Erythroblast (primary cell): ENCODE results near the gene IL18.
"Not testable (repeated sequence)": the region's sequence is repeated elsewhere in the genome, so short reads cannot be mapped to it uniquely, and the experiment has no call there.

Source experiments
- DNase-seq, 2 experiments: peaks; one replicate each; lab custom pipeline; 2025; lab: John Stamatoyannopoulos, UW
- GATA1 ChIP-seq: IDR thresholded peaks from 2 replicates; pipeline ENCODE4 v1.6.1; 2011; ENCODE audit warnings: low read depth, mild to moderate bottlenecking, control low read depth, low read length, moderate library complexity
- POLR2A ChIP-seq: IDR thresholded peaks from 2 replicates; pipeline ENCODE4 v1.6.1; 2011; ENCODE audit warnings: mild to moderate bottlenecking, low read length

IL18 gene

DNA sequence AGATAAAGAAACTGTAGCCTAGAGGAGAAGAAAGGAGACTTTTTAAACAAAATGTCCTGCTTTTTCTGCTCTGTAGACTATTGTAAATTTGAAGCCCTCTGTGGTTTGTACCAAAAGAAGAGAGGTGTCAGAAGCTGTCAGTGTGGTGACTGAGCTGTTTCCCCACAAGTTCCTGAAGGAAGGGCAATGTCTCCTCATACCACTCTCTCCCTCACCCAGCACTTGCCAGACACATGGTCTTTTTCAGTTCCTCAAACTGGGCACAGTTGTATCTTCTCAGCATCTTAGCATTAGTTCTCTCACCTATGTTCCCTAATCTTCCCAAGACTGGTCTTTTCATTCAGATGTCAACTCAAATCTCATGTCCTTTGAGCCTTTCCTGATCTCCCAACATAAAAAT lies 15.7 kb upstream of the IL18 start:
- DNase-seq, result no peak
- TF ChIP-seq POLR2A, result no peak
- TF ChIP-seq GATA1, result no peak

GRCh38 chr11:112178936-112179335 lies 15.0 kb upstream of the IL18 start:
- DNase-seq, result no peak

DNA sequence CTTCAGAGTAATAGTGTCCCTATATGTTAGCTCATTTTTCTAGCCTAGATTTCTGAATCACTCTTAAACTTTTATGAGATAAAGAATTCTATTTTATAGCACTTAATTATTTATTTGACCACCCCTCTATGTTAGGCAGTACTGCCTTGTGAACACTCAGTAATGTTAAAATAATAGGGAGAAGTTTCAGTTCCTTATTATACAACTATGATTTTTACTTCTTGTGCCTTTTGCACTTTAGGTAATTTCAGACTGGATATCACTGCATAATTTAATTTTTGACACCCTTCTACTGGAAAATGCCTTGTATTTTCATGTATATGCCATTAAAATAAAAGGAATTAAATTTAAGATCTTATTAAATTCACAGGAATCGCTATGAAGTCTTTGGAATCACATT lies 14.5 kb upstream of the IL18 start:
- no peak for DNase-seq
- TF ChIP-seq GATA1 (no peak), POLR2A (no peak)

More at GRCh38 chr11:112178936-112179335, 15.0 kb upstream of the IL18 start:
- no peak for TF ChIP-seq GATA1
- no peak for TF ChIP-seq POLR2A

DNA sequence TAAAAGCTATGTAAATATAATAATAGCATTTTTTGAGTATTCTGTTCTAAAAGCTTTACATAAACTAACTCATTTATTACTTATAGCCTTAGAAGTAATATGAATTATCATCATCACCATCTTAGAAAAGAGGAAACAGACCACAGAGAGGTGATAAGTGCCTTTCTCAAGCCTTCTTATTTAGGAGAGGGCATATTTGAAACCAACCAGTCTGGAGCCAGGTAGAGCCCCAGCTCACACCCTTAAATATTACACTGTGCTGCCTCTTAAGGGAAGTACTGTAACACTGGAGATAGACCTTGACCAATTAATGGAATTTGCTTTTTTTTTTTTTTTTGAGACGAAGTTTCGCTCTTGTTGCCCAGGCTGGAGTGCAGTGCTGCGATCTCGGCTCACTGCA lies 13.7 kb upstream of the IL18 start:
- DNase-seq, result no peak
- no peak for TF ChIP-seq GATA1
- no peak for TF ChIP-seq POLR2A

DNA sequence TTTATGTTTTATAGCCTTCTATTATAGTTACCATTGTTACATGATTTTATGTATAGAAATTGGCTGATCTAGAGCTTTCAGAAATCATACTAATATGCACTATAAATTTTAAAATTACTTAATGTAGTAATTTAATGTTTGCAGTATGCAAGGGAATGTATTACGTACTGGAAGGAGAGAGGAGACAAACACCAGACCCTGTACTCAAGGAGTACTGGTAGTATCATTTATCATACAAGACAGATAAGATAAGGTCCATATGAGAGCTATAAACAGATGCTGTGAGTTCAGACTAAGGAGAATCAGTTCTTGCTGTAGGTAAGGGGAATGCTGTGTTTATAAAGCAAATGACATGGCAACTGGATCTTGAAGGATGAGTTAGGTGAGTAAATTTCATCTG lies 12.2 kb upstream of the IL18 start:
- no peak for DNase-seq
- no peak for TF ChIP-seq POLR2A
- TF ChIP-seq GATA1, result no peak

DNA sequence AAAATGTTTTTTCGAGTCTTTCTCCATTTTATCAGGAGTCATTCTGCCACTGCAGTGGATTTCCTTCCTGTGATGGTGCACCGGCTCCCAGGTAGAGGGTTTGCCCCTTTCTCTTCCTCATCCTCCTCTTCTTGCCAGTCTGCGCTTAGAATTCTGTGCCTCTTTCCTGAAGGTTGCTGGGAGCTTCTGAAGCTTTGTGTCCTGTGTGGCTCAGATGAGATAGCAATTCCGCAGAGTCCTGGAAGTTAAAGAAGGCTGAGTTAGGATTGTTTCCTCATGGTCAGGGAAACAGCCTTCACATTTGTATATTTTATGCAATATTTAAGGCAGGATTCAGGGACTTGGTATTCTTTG lies 11.7 kb upstream of the IL18 start:
- no peak for TF ChIP-seq POLR2A
- no peak for TF ChIP-seq GATA1
- DNase-seq, result no peak

DNA sequence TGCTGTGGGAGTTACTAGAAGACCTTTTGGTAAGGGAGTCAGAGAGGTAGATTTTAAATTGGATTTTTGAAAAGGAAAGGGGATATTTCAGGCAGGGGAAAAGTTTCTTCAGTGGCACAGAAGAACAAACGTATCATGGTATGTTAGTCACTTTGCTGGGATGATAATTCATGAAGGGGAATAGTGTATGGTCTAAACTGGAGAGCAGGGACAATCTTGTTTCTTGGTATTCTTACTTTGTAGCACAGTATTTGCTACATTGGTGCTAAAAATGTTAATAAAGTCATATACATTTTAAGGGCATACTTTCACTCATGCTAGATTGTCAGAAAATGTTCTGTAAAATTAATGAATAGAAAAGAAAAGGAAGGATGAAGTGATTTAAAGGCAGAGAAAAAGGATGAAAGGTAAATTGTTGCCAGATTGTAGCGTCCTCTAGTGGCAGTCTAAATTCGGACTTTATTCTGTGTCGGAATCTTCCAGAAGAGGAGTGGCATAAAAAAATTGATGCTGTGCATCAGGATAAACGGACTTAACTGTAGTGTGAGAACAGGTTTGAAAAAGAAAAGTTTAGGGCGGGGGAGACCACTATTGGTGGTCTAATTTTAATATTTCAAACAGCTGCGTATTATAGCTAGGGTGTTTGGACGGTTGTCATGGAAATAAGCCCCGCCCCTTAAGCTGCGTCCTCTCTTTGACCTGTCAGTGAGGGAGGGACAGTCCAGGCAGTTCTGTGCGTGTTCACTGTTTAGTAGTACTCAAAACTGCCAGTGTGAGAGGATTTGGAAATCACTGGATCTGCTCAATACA lies 11.1 kb upstream of the IL18 start, which contains the start of gene BCO2:
BCO2 (plus strand) TSS at position 724 of the 810 bp plus-strand sequence. CDS start 90 bp downstream, outside the sequence.
- DNase-seq, result peak; percentile 68 to 80
- TF ChIP-seq GATA1 (no peak), POLR2A (no peak)

GRCh38 chr11:112173152-112173551 lies 9.3 kb upstream of the IL18 start:
- TF ChIP-seq POLR2A, result no peak
- no peak for TF ChIP-seq GATA1

GRCh38 chr11:112172362-112172994 lies 8.6 kb upstream of the IL18 start:
- no peak for DNase-seq
- no peak for TF ChIP-seq POLR2A
- TF ChIP-seq GATA1, result no peak

More at GRCh38 chr11:112173152-112173551, 9.3 kb upstream of the IL18 start:
- DNase-seq, result no peak

GRCh38 chr11:112167145-112167544 lies 3.3 kb upstream of the IL18 start, which contains the start of gene TEX12:
Gene TEX12, plus strand, starts transcription at chr11:112167372. Its CDS starts 1,897 bp downstream, at chr11:112169269.
- no peak for TF ChIP-seq GATA1
- TF ChIP-seq POLR2A, result no peak
- no peak for DNase-seq

- TF ChIP-seq GATA1 (no peak), POLR2A (no peak)
- no peak for DNase-seq
Measured at GRCh38 chr11:112166562-112166961, 2.7 kb upstream of the IL18 start.

DNA sequence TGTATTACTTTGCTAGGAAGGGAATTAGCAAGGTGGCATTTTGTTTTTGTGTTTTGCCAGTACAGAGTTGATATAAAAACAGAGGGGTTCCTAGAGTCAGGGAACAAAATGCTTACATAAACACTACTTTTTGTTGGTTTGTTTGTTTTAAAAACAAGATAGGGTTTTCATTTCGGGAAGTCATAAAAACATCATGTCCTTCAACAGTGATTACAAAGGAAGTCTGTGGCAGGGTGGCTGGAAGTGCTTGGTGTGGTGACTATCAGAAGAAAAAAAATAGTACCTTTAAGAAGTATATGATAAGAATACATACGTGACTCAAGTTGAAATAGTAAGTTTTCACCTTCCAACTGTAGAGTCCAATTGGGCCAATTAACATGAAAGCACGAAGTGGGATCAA lies 1.2 kb upstream of the IL18 start:
- no peak for DNase-seq

DNA sequence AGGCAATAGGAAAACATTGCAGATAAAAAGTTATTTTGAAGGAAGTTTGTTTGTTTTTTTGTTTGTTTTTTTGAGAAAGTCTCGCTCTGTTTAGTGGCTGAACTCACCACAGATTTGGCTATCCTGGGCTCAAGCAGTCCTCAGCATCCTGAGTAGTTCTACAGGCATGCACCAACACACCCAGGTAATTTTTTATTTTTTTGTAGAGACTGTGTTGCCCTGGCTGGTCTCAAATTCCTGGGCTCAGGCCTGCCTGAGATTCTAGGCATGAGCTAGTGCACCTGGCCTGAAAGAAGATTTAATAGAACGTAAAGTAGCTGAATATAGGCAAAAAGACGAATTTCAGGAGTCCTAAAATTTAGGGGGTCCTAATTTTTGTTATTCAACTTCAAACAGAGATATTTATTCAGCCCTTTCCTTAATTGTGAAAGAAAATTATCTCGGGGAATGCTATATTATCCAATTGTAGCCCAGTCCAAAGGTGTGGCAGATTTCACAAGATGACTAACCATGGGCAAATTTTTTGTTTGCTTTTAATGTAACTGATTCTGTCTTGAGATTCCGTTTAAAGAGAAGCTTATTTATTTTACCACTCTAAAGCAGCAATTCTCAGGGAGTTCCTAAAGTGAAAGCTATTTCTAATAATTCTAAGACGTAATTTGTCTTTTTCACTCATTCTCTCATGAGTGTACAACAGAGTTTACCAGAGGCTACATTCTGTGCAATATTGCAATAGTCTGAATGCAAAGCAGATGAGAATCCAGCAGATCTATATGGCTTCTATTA lies 940 bp downstream of the IL18 start:
- TF ChIP-seq POLR2A, result no peak
- no peak for TF ChIP-seq GATA1

More for the DNA sequence above, 1.2 kb upstream of the IL18 start:
- TF ChIP-seq POLR2A (no peak), GATA1 (no peak)

DNA sequence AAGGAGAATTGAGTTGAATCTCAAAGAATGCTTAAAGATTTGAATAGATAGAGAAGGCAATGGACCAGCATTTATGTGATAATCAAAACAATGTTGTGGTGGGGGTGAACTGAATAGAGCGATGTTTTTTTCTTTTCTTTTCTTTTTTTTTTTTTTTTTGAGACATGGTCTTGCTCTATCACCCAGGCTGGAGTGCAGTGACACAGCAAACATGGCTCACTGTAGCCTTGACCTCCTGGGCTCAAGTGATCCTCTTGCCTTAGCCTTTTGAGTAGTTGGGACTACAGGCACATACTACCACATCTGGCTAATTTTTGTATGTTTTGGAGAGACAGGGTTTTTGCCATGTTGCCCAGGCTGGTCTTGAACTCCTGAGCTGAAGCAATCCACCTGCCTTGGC lies 1.7 kb downstream of the IL18 start:
- not testable (repeated sequence) for DNase-seq

More for the DNA sequence above, 940 bp downstream of the IL18 start:
- DNase-seq, result no peak

DNA sequence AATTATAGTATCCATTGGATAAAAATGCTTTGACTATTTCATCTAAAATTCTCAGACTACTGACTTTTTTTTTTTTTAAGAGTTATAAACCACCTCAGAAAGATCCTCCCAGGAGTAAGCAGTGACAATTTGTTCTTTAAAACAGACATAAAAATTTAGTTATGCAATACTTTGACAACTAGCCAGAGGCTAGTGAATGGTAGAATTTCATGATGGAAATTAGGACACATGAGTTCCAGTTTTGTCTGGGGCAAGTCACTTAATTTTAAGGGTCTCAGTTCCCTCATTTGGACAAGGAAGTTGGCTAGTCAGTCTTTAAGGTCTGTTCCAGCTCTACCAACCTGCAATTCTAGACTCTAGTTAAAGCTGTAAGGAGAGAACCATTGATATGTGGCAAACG lies 2.9 kb downstream of the IL18 start:
- no peak for DNase-seq
- TF ChIP-seq POLR2A (no peak), GATA1 (no peak)
